CD4-positive, CD25-positive, alpha-beta regulatory T cell (primary cell): ENCODE results near the gene OR2AP1. TPM values are rescaled to one million over a fixed set of nuclear protein-coding genes. Genes with fewer than 3 reads are reported as not detected.

Experiments used
- ATAC-seq, 2 donors: fragments of 150-1000 bp; cut with Tn5 transposase; one replicate each; pipeline ENCODE4 v1.10.0; 2021; ENCODE audit warnings: low read depth in 2 of 2, moderate number of reproducible peaks in 2 of 2, moderate library complexity in 1 of 2
- DNase-seq, 3 donors: peaks; one replicate each; pipeline versions ENCODE4 v3.0.0 to v3.0.0-alpha.2; 2012 to 2022; ENCODE audit warnings: mixed read lengths in 1 of 3
- H3K27ac ChIP-seq: one replicate; pipeline ENCODE4 v1.7.0; 2013; ENCODE audit warnings: mild to moderate bottlenecking, low read length; ENCODE audit not compliant: insufficient read depth, poor library complexity, severe bottlenecking
- H3K27me3 ChIP-seq: one replicate; pipeline ENCODE4 v1.7.0; 2013; ENCODE audit warnings: low read length; ENCODE audit not compliant: control insufficient read depth, insufficient read depth
- H3K36me3 ChIP-seq: one replicate; pipeline ENCODE4 v1.7.0; 2013; ENCODE audit warnings: mild to moderate bottlenecking, low read length, moderate library complexity; ENCODE audit not compliant: control insufficient read depth, insufficient read depth
- H3K4me1 ChIP-seq: 2 replicates; pipeline ENCODE4 v1.7.0; 2013; ENCODE audit warnings: mild to moderate bottlenecking, low read length; ENCODE audit not compliant: insufficient read depth, control insufficient read depth, poor library complexity, severe bottlenecking
- H3K4me3 ChIP-seq: one replicate; pipeline ENCODE4 v1.7.0; 2013; ENCODE audit warnings: low read depth, mild to moderate bottlenecking, low read length, moderate library complexity
- H3K9me3 ChIP-seq, 2 experiments: 1 replicate in 1 of 2; 2 replicates in 1 of 2; pipeline ENCODE4 v1.7.0; 2013; ENCODE audit warnings: low read length in 2 of 2, mild to moderate bottlenecking in 1 of 2, moderate library complexity in 1 of 2; ENCODE audit not compliant: control insufficient read depth in 2 of 2
- H3K27ac Mint-ChIP-seq, 3 donors: one replicate each; pipeline ENCODE4 v1.8.0; 2020 to 2022; ENCODE audit warnings: mild to moderate bottlenecking in 3 of 3, mixed read lengths in 3 of 3, moderate library complexity in 2 of 3
- H3K27me3 Mint-ChIP-seq: one replicate; pipeline ENCODE4 v1.8.0; 2022; ENCODE audit warnings: mild to moderate bottlenecking, mixed read lengths
- H3K36me3 Mint-ChIP-seq: one replicate; pipeline ENCODE4 v1.8.0; 2020; ENCODE audit warnings: mixed read lengths
- H3K4me1 Mint-ChIP-seq, 4 donors: one replicate each; pipeline ENCODE4 v1.8.0; 2020 to 2022; ENCODE audit warnings: mixed read lengths in 4 of 4, mild to moderate bottlenecking in 1 of 4
- H3K4me3 Mint-ChIP-seq, 4 donors: one replicate each; pipeline ENCODE4 v1.8.0; 2020 to 2022; ENCODE audit warnings: mild to moderate bottlenecking in 4 of 4, mixed read lengths in 4 of 4, moderate library complexity in 3 of 4
- H3K9me3 Mint-ChIP-seq, 7 donors: one replicate each; pipeline ENCODE4 v1.8.0; 2020 to 2022; ENCODE audit warnings: mixed read lengths in 7 of 7, mild to moderate bottlenecking in 3 of 7, moderate library complexity in 2 of 7
- polyA plus RNA-seq, 4 donors: library from polyadenylated mRNA; unstranded; fragments of 300-500 nt; fragmentation: Illumina TruSeq; gene quantifications; one replicate each; pipeline ENCODE4 v1.2.3, GENCODE V29; 2021
- total RNA-seq: library from RNA; stranded (reverse); gene quantifications from one replicate; pipeline ENCODE4 v1.2.3, GENCODE V29; 2022

The OR2AP1 gene
- total and polyA plus RNA-seq, 5 donors from 2014 or later, result 0.25 TPM; not detected in 4

DNA sequence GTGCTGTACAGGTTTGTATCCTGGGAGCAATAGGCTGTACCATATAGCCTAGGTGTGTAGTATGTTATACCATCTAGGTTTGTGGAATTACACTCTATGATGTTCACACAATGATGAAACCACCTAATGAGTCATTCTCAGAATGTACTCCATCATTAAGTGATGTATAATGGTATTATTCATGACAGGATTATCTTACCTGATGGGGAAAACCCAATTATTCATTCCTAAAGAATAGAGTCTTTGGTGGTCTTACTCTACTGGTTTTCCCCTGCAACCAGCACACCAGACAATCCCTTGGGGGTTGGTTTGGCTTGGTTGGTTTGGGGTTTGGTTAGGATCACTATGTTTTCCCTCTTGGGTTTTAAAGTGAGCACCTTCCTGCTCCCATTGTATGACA is 51.8 kb downstream of the OR2AP1 start:
- no peaks in the 10 kb centered on the region for H3K36me3 Mint-ChIP-seq
- peaks cover 0 to 1% (median 0%) of the 10 kb centered on the region in 7 donors for H3K9me3 Mint-ChIP-seq
- no peaks in the 10 kb centered on the region for H3K27me3 ChIP-seq
- peaks cover 11% of the 10 kb centered on the region for H3K27me3 Mint-ChIP-seq
- H3K4me3 ChIP-seq, result no peak overlapping the region
- ATAC-seq (no peak), DNase-seq (peak in 1 of 3 donors; percentile 10)
- no peak overlapping the region for H3K27ac Mint-ChIP-seq
- H3K4me1 ChIP-seq, result no peaks in the 10 kb centered on the region
- no peak overlapping the region for H3K27ac ChIP-seq
- no peaks in the 10 kb centered on the region for H3K9me3 ChIP-seq
- H3K4me1 Mint-ChIP-seq, result peaks cover 4 to 16% (median 6%) of the 10 kb centered on the region in 4 donors
- no peak overlapping the region for H3K4me3 Mint-ChIP-seq
- no peaks in the 10 kb centered on the region for H3K36me3 ChIP-seq

Other genes with a start within 250 kb of the OR2AP1 start
- gene OR6C3, start 241.7 kb upstream of the OR2AP1 start, total RNA-seq, result not detected
- gene OR6C3, start 241.7 kb upstream of the OR2AP1 start, polyA plus RNA-seq, result not detected
- not detected for gene OR6C75, start 209.5 kb upstream of the OR2AP1 start, total RNA-seq
- gene OR6C75, start 209.5 kb upstream of the OR2AP1 start, polyA plus RNA-seq, result not detected
- not detected for gene OR6C65, start 171.9 kb upstream of the OR2AP1 start, total RNA-seq
- gene OR6C65, start 171.9 kb upstream of the OR2AP1 start, polyA plus RNA-seq, result not detected
- gene OR6C76, start 146.2 kb upstream of the OR2AP1 start, total RNA-seq, result not detected
- gene OR6C76, start 146.2 kb upstream of the OR2AP1 start, polyA plus RNA-seq, result not detected
- not detected for gene OR6C2, start 128.4 kb upstream of the OR2AP1 start, total RNA-seq
- gene OR6C2, start 128.4 kb upstream of the OR2AP1 start, polyA plus RNA-seq, result not detected
- gene OR6C70, start 102.3 kb upstream of the OR2AP1 start, total RNA-seq, result not detected
- gene OR6C70, start 102.3 kb upstream of the OR2AP1 start, polyA plus RNA-seq, result not detected
- not detected for gene OR6C68, start 80.1 kb upstream of the OR2AP1 start, total RNA-seq
- gene OR6C68, start 80.1 kb upstream of the OR2AP1 start, polyA plus RNA-seq, result not detected
- gene OR6C4, start 22.9 kb upstream of the OR2AP1 start, total RNA-seq, result not detected
- not detected for gene OR6C4, start 22.9 kb upstream of the OR2AP1 start, polyA plus RNA-seq
- not detected for gene OR10P1, start 64.4 kb downstream of the OR2AP1 start, total RNA-seq
- gene OR10P1, start 64.4 kb downstream of the OR2AP1 start, polyA plus RNA-seq, result not detected
- gene ITGA7, start 135.4 kb downstream of the OR2AP1 start, total RNA-seq, result 0.76 TPM
- under 1 TPM in 1 of 4 donors, not detected in 3; 0.29 TPM for gene ITGA7, start 135.4 kb downstream of the OR2AP1 start, polyA plus RNA-seq
- 60.1 TPM for gene BLOC1S1, start 143.6 kb downstream of the OR2AP1 start, total RNA-seq
- 100 to 1,000 TPM in 3 of 4 donors, 10 to 100 TPM in 1; 83.6 to 128 (median 112) TPM for gene BLOC1S1, start 143.6 kb downstream of the OR2AP1 start, polyA plus RNA-seq
- 10.1 TPM for gene RDH5, start 147.9 kb downstream of the OR2AP1 start, total RNA-seq
- gene RDH5, start 147.9 kb downstream of the OR2AP1 start, polyA plus RNA-seq, result 1 to 10 TPM in 3 of 4 donors, under 1 TPM in 1; 0.94 to 1.6 (median 1.4) TPM
- gene CD63, start 156.5 kb downstream of the OR2AP1 start, total RNA-seq, result 46.4 TPM
- 100 to 1,000 TPM; 145 to 205 (median 180) TPM for gene CD63, start 156.5 kb downstream of the OR2AP1 start, polyA plus RNA-seq
- 7.4 TPM for gene GDF11, start 170.7 kb downstream of the OR2AP1 start, total RNA-seq
- 1 to 10 TPM in 1 of 4 donors, under 1 TPM in 3; 0.56 to 1.2 (median 0.66) TPM for gene GDF11, start 170.7 kb downstream of the OR2AP1 start, polyA plus RNA-seq
- gene SARNP, start 245.3 kb downstream of the OR2AP1 start, total RNA-seq, result 49.3 TPM
- 100 to 1,000 TPM; 109 to 159 (median 134) TPM for gene SARNP, start 245.3 kb downstream of the OR2AP1 start, polyA plus RNA-seq
- gene ORMDL2, start 245.6 kb downstream of the OR2AP1 start, total RNA-seq, result 17.8 TPM
- 100 to 1,000 TPM; 132 to 199 (median 140) TPM for gene ORMDL2, start 245.6 kb downstream of the OR2AP1 start, polyA plus RNA-seq